ENCODE measurements around the gene CDK9.

GRCh38 chr9:127791085-127791484, 5.3 kb downstream of the CDK9 start:
- TF ChIP-seq CTCF (IDR thresholded peaks at IDR 0.05) (no peak), POLR2AphosphoS5 (IDR thresholded peaks at IDR 0.05; ENCODE audit: low read depth, low read length) (no peak), REST (IDR thresholded peaks at IDR 0.05; ENCODE audit: insufficient read depth in 1 of 2, low read depth in 2 of 2, low read length in 1 of 2) (no peak), SIN3A (IDR thresholded peaks at IDR 0.05; ENCODE audit: borderline replicate concordance, insufficient read depth, low read depth, low read length) (no peak), TCF7L2 (IDR thresholded peaks at IDR 0.05; ENCODE audit: low read depth, low read length) (no peak)
